Body of pancreas (tissue), 4 donors: ENCODE measurements around the gene SELENBP1.

Experiments used
- POLR2A ChIP-seq, 3 donors: fragments of 450-650 bp; IDR thresholded peaks; one replicate each; pipeline ENCODE4 v1.6.1; 2016; ENCODE audit warnings: antibody characterized with exemption in 3 of 3, mild to moderate bottlenecking in 2 of 3
- TF ChIP-seq, protein P1 (sequence below), 7 experiments: fragments of 450-650 bp in 4 of 7; fragments of 200-600 bp in 3 of 7; sonication (generic) in 3 of 7; IDR thresholded peaks; one replicate each; pipeline ENCODE4 v1.5.1; 2016 to 2019; ENCODE audit warnings: antibody characterized with exemption in 7 of 7

DNA sequence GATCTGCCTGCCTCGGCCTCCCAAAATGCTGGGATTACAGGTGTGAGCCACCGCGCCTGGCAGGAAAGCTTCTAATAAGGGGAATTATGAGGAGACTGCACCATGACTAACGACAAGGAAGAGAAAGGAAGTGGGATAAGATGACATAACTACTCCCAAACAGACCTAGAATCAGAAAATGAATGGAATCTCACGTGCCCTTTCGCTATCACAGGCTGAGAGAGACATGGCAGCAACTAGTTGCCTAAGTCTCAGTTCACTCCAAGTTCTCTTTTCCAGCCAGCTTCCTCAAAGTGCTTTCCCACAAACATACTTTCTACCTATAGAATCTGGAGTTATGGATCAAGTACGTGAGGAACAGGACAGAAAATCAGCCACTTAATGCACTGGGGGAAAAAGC, 47.3 kb downstream of the SELENBP1 start:
- TF ChIP-seq, protein P1, sequence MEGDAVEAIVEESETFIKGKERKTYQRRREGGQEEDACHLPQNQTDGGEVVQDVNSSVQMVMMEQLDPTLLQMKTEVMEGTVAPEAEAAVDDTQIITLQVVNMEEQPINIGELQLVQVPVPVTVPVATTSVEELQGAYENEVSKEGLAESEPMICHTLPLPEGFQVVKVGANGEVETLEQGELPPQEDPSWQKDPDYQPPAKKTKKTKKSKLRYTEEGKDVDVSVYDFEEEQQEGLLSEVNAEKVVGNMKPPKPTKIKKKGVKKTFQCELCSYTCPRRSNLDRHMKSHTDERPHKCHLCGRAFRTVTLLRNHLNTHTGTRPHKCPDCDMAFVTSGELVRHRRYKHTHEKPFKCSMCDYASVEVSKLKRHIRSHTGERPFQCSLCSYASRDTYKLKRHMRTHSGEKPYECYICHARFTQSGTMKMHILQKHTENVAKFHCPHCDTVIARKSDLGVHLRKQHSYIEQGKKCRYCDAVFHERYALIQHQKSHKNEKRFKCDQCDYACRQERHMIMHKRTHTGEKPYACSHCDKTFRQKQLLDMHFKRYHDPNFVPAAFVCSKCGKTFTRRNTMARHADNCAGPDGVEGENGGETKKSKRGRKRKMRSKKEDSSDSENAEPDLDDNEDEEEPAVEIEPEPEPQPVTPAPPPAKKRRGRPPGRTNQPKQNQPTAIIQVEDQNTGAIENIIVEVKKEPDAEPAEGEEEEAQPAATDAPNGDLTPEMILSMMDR (IDR thresholded peaks at IDR 0.05), result no peak
- TF ChIP-seq POLR2A (IDR thresholded peaks at IDR 0.05), result no peak
